DMS 273 treated with DMSO at 0.1 percent for 48 hours (cell line): ENCODE measurements around the gene RYR3.

Source experiments
- DNase-seq: peaks from one replicate; lab custom pipeline; 2025; lab: John Stamatoyannopoulos, UW

Gene RYR3

DNA sequence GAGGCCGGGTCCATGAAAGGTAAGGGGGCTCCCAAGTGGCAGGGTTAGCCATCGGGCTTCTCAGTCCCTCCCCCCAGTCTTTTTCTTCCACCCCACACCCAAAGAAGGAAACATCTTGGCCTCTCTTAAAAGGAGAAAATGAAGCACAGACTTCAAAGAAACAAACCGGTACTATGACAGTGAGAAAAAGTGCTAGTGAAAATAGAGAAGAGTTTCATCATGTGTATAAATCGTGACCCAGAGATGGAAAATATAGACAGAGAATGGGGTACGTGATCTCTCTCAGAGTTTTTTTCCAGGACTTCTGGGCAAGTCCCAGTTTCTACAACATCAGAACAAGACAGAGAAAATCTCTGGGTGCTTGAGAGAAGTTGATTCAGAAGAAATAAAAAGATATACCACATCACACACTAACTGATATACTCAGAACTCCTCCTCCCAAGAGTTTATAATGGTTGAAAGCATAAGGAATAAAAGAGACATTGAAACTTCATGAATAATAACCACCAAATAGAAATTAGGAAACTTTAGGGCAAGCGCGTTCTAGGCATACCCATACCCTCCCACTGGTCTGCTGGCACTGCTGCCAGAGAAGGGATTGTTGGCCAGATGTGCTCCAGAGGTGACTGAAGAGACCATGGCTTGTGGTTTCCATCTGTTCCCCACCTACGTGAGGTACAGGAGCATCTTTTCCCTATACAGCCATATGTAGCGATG is 338.6 kb downstream of the RYR3 start:
- no peak for DNase-seq

DNA sequence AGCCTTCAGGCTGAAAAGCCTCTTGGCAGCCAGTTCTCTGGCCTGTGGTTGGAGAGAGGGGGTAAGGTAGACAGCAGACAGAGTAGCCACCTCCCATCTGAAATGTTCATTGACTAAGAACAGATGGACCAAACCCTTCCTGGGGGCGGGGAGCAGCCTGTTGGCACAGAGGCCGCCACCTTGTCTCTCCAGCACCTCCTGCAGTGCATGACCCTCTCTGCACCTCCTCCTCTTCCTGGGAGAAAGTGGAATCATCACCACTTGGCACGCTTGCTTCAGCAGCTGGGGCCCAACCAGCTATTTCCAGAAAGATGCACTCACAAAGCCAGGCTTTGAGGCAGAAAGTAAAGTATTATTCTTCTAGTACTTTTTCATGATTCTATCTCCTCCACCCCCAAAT is 344.1 kb downstream of the RYR3 start:
- DNase-seq: peak; percentile 60

DNA sequence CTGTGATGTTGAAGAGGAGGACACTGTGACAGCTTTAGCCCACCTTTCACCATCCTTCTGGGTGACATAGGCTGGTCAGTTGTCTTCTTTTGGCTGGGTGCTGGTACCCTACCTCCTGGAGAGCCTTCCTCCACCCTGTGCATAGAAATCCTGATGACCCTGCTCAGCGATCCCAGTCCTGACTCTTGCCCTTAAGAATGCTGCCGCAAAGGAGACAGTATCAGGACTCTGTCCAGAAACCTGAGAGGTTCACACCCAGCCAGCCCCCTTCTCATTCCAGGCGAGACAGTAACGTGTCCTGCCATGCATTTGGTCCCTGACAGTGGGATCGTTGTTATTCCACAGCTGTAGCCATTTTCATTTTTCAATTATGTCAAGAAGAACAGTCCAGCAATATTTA is 344.7 kb downstream of the RYR3 start:
- DNase-seq: no peak

DNA sequence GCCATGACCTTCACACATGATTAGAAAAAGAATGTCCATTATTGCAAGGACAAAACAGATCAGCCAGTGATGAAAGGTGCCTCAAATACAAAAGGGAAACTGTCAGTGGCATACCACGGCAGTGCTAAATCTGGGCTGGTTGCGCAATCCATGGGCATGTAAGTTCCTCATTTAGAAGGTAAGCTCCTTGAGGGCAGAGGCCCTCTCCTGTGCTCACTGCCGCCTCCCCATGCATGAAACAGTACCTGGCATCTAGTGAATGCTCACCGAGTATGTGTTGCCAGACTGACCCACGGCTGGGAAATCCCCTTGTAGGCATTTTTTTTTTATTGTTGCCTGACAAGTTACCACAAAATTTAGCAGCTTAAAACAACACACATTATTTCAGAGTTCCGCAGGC is 345.4 kb downstream of the RYR3 start:
- DNase-seq: no peak

DNA sequence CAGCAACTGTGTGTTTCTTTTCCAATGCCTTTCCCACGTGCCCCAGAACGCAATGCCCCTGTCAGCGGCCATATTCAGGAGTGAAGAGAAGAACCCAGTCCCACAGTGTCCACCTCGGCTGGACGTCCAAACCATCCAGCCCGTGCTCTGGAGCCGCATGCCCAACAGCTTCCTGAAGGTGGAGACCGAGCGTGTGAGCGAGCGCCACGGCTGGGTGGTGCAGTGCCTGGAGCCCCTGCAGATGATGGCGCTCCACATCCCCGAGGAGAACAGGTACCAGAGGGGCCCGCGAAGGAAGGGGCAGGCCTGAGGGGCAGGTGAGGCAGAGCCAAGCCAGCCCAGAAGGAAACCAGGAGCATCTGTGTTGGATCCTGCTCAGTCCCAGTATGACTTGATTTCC is 349.4 kb downstream of the RYR3 start:
- no peak for DNase-seq

DNA sequence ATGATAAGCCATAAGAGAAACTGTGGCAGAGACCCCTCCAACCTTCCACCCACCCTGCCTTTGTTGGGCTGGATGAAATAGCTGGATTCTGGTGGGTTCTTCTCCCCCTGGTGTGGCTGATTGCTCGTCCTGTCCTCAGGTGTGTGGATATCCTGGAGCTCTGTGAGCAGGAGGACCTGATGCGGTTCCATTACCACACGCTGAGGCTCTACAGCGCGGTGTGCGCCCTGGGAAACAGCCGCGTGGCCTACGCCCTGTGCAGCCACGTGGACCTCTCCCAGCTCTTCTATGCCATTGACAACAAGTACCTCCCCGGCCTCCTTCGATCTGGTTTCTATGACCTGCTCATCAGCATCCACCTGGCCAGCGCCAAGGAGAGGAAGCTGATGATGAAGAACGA is 351.2 kb downstream of the RYR3 start:
- no peak for DNase-seq

DNA sequence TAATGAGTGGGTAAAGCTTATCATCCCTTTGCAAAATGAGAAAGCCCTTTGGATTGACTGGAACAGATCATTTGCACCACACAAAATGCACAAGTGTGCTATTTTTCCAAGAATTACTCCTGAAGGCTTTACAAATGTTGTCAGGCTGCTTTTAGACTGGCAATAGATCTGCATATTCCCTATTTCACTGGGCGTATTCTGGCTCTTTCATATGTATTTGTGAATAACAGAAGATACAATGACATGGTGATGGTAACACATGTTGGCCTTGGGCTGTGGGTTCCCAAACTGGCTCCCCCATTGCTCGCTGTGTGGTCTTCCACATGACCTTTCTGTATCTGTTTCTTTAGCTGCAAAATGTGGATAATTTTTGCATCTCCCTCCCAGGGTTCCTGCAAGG is 354.2 kb downstream of the RYR3 start:
- DNase-seq: no peak

DNA sequence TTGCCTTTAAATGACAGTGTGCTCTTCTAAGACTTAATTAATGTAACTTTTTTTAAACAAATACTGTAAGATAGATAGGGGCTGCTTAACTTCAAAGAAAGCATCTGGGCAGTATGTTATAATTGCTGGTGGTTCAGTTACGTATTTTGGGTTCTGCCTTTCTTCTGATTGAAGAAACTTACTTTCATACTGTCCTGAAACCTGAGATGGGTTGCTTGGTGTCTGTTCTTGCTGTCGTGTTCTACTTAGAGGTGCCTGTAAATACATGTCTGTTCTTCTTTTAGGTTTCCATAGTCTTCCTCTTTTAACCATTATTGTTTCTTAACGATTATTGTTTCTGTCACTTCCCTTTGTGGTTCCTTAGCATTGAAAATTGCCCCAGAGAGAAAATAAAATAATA is 359.8 kb downstream of the RYR3 start:
- DNase-seq: no peak

DNA sequence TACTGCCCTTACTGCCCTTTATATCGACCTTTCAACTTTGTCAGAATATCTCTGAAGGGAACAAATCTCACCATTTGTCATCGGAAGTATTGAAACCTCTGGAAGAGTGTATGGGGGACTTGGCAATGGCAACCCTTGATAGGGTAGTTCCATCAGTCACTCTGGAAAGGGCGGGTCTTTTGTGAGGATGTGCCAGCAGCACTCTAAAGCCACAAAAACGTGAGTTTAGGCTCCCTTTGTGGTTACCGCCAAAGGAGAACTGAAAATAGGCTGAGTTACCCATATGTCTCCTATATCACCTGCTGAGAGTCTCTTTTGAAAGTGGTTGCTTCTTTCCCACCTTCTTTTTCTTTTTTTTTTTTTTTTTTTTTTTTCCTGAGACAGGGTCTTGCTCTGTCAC is 360.7 kb downstream of the RYR3 start:
- no peak for DNase-seq

DNA sequence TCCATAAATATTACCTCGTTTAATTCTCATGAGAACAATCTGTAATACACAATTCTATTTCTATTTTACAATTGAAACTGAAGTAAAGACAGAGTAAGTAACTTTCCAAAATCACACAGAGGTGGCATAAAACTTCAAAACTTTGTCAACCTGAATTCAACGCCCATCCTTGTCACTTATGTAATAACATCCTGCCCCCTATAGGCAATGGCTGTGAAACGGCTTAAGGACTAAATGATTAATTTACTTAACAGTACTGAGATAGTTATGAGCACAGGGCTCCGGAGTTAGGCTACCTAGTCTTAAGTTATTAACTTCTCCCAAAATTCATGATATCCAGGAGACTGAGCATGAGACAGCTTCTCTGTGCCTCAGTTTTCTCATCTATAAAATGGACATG is 364.5 kb downstream of the RYR3 start:
- peak; percentile 3 for DNase-seq

DNA sequence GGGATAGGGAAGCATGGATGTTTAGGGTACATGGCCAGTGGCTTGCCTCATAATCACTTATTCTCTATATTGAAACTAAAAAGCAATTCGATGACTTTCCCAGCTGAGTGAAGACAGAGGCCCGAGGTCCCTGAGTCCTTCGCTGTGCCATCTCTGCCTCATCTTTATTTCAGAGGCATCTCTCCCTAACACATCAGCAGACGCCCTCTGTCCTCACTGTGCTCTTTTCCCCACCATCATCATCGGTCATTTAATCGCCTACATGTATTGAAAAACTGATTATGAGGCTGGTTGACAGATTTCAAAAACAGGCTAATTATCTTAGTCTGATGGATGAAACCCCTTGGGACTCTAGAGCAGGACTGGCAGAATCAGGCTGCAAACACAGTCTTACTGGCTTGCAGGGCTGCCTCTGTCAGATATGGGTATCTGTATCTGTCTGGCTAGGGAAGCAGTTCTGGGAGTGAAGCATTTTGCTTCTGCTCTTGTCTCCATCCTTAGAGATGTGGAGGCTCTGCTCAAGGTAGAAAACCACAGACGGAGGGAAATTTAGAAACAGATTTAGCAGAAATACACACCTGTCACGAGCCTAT is 366.6 kb downstream of the RYR3 start:
- no peak for DNase-seq

DNA sequence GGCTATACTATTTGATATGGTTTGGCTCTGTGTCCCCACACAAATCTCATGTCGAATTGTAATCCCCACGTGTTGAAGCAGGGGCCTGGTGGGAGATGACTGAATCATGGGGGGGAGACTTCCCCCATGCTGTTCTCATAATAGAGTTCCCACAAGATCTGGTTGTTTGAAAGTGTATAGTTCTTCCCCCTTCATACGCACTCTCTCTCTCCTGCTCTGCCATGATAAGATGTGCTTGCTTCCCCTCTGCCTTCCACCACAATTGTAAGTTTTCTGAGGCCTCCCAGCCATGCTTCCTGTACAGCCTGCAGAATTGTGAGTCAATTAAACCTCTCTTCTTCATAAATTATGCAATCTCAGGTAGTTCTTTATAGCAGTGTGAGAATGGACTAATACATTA is 367.4 kb downstream of the RYR3 start:
- DNase-seq: no peak

DNA sequence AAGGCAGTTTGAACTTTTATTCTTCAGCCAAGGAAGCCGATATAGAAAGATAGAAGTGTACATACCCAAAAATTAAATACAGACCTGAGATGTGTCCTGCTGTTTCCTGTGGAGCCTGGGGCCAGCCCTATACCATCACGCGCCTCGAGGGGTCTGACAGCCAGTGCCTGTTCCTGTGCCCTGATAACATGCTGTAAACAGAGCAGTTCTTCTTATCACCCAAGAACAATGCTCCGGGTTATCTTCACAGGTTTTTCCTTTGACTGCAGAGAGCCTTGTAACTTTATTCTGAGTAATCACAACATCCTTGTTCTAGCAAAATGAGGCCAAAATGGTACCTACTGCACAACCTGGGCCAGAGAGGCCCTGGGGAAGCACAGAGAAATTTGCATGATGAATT is 367.8 kb downstream of the RYR3 start:
- DNase-seq: no peak

DNA sequence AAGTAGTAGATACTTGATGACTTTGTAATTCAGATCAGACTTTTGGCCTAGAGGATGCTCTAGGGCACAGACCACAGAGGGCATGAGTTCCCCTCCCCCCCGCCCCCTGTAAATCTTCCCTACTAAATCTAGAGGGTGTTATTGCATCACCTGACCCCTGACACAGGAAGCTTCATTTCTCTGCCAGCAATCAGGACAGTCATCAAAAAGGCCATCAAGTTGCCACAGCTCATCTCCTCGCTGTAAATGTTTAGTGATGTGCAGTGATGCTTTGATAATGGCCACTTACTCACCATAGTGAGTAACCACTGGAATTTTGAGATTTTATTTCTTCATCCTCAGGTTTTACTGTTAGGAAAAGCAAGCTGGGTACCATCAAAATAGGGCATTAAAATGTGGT is 368.3 kb downstream of the RYR3 start:
- no peak for DNase-seq

DNA sequence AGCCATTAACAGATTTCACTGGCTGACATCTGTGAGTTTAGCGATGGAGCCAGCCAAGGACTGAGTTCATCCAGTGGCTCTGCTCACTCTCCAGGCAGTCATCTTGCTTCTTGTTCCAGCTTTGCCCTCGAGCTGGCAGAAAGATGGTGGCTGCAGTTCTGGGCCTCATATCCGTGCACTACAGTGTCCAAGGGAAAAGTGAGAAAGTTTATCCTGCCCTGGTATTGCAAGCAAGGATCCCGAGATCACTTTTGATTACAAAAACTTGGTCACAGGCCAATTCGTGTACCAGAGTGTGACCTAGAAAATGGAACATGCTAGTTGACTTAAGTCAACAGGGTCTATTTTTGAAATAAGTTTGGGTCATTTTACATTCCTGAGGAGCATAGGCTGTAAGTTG is 369.6 kb downstream of the RYR3 start:
- DNase-seq: no peak

DNA sequence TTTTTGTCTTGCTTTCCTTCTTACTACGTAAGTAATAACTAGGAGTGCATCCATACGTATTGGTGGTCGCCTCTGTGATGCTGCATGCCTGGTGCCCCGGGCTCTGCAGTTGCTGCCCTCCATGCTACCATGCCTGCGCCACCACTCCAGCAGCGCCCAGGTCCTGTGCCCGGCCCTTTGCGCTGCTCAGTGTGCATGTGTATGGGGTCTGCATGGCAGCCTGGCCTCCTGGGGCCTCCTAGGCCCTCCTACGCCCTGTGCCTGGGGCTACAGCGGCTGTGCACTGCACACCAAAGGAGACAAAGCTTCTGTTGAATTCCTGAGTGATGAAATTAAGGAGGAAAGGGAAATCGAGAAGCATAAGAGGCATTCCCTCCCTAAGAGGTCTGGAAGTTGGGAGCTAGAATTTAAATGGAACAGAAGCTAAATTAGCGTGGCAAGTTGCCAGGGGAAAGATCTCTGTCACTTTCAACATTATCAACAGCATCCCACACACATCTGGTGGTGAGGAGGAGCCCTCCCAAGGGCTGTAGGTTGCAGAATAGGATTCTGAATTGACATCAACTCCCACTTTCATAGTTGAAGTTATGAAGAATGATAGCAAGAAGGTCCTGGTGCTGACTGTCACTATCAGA is 382.5 kb downstream of the RYR3 start:
- no peak for DNase-seq

DNA sequence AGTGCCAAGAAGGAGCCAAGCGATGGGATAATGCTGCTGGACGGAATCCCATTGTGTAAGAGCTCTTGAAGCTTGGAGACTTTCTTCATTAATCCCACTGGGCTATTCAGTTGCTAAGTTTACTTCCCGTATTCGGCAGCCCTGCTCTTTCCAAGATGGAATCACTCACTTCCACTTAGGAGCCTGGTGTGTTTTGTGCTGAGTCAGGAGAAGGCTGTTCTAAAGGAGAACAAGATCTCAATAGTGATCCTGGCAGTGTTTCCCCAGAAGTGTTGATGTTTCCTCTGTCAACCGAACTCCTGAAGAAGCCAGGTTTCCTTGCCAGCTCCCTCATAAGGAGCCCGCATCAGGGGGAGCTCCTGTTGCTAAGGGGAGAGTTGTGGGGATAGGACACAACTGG is 387.4 kb downstream of the RYR3 start:
- no peak for DNase-seq

DNA sequence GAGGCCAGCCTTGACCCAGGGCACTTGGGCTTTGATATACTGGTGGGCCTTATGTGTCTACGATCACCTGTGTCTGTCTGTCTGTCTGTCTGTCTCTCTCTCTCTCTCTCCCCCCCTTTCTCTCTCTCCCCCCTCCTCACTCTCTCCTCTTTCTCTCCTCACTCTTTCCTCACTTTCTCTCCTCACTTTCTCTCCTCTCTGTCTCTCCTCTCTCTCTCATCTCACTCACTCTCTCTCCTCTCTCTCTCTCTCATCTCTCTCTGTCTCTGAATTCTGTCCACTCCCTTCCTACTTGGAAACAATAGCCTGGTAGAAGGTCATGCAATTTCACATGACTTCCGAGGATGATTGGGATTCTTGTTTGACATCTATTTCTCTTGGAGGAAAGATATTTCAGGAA is 388.4 kb downstream of the RYR3 start:
- no peak for DNase-seq

DNA sequence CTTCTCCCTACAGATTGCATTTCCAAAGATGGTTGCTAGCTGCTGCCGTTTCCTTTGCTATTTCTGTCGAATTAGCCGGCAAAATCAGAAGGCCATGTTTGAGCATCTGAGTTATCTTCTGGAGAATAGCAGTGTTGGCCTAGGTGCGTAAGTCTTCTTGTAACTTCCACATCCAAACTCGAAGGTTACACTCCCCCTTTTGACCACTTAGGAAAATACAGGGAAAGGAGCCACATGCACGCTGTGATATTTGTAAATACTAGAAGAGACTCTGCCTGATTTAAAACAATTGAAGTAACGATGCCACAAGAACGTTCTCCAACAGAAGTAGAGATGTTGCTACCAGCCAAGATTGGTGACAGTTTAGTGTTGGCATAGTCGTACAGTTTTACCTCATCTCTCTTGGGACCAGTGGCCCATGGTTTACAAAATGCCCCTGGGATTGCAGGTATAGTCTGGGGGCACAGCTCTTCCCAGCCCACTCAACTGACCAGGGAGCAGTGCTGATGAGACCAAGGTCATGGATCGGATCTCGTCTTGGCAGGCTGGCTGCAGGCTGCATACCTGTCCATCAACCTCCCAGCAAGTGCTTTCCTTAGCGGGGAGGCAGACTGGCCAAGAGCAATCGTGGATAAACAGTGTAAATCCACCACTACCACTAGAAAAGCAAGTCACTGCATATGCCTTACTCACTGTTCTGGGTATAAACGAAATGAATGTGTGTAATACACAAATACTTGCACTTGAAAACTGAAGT is 389.1 kb downstream of the RYR3 start:
- DNase-seq: no peak

DNA sequence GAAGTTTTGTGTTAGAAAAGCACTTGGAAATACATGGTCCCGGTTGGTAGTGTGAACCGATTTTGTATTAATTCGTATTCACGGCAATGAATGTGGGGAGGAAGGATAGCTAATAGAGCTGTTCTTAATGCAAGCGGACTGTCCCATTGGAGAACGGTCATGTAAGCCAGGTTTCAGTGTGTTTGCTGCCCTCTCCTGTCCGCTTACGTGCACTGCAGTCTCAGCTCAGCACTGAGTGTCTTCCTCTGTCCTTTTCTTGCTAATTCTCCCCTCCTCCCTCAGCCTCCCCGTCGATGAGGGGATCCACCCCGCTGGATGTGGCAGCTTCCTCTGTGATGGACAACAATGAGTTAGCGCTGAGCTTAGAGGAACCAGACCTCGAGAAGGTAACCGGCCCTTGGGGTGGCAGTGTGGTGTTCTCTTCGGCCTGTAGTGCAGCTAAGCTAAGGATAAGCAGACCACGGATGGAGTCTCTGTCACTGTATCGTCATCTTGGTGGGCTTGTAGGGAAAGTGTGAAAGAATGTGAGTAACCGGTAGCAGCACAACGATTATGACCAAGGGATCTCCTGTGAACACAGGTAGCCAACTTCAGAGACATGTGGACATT is 390.0 kb downstream of the RYR3 start:
- DNase-seq: peak; percentile 34

DNA sequence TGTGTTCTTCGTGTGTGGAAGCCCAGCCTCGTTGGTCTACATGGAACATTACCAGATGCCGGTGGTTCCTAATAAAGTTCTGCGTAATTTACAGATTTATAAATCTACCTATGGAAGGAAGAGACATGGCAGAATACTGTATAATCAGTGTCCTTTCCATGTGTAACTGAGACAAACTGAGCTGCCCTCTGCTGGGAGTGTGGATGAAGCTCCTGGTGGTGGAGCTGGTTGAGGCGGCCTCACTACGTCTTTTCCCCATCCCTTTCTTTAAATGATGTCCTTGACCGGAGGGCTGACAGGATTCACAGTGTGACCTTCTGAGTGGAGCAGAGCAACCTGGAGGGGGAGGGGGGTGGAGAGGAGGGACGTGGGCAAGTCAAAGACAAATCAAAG is 390.5 kb downstream of the RYR3 start:
- no peak for DNase-seq

DNA sequence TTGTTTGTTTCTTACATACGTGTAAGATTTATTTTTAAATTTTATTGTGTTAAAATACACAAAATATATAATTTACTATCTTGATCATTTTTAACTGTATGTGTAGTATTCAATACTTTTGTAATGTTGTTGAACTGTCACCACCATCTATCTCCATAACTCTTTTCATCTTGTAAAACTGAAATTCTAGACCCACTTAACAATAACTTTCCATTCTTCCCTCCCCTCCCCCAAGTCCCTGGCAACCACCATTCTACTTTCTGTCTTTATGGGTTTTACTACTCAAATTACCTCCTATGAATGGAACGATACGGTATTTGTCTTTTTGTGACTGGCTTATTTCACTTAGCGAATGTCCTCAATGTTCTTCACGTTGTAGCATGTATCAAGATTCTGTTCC is 395.4 kb downstream of the RYR3 start:
- no peak for DNase-seq

DNA sequence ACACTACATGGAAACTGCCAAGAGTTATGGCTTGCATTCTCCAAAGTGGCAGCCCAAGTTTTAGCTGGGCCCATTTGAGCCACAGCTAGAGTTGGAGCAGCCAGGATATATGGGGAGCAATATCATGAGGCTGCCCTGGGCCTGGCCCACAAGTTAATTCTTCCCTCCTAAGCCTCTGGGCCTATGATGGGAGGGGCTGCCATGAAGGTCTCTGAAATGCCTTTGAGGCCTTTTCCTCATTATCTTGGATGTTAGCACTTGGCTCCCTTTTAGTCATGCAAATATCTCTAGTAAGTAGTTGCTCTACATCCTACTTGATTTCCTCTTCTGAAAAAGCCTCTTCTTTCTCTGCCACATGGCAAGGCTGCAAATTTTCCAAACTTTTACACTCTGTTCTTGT is 400.0 kb downstream of the RYR3 start:
- DNase-seq: no peak
